T-cell (primary cell): ENCODE results near the gene FBXW10B. TPM values are rescaled to one million over a fixed set of nuclear protein-coding genes. Genes with fewer than 3 reads are reported as not detected.
"Not testable (repeated sequence)": the region's sequence is repeated elsewhere in the genome, so short reads cannot be mapped to it uniquely, and the experiment has no call there.

Source experiments
- ATAC-seq, 4 experiments: fragments of 200-7000 bp in 3 of 4; fragments of 150-1000 bp in 1 of 4; cut with Tn5 transposase; replicated peaks in 1 of 4; 1 replicate in 3 of 4; 2 replicates in 1 of 4; pipeline ENCODE4 v1.10.0; 2021; ENCODE audit warnings: moderate library complexity in 3 of 4, mild to moderate bottlenecking in 2 of 4, moderate number of reproducible peaks in 1 of 4
- CTCF ChIA-PET, 2 donors: fragments of 300-600 bp; sonication (Branson Sonifier 250); formaldehyde crosslinking; loops; one replicate each; lab custom pipeline; 2022; ENCODE audit warnings: antibody characterized with exemption in 2 of 2; lab: Charles Lee
- POLR2A ChIA-PET, 2 donors: fragments of 300-600 bp; sonication (Branson Sonifier 250); formaldehyde crosslinking; loops; one replicate each; lab custom pipeline; 2022; ENCODE audit warnings: antibody characterized with exemption in 2 of 2; lab: Charles Lee
- DNase-seq, 35 experiments: peaks; one replicate each; pipeline versions ENCODE4 v3.0.0 to v3.0.0-alpha.2; 2013 to 2023
- H3K27ac ChIP-seq: one replicate; pipeline ENCODE4 v1.5.1; 2013; ENCODE audit warnings: low read length
- H3K27me3 ChIP-seq, 2 experiments: replicated peaks in 1 of 2; 1 replicate in 1 of 2; 2 replicates in 1 of 2; pipeline versions ENCODE4 v1.6.1 to v1.7.0; 2013; ENCODE audit warnings: low read length in 1 of 2, mixed read lengths in 1 of 2; ENCODE audit not compliant: control insufficient read depth in 2 of 2, insufficient read depth in 2 of 2; ENCODE audit errors: extremely low read depth in 1 of 2
- H3K36me3 ChIP-seq, 2 donors: 1 replicate in 1 of 2; 2 replicates in 1 of 2; pipeline versions ENCODE4 v1.6.1 to v1.7.0; 2013; ENCODE audit warnings: low read length in 1 of 2; ENCODE audit not compliant: control insufficient read depth in 2 of 2, insufficient read depth in 1 of 2; ENCODE audit errors: extremely low read depth in 1 of 2
- H3K4me1 ChIP-seq, 2 experiments: 1 replicate in 1 of 2; 2 replicates in 1 of 2; pipeline versions ENCODE4 v1.6.1 to v1.7.0; 2013; ENCODE audit warnings: low read length in 2 of 2, mixed read lengths in 1 of 2; ENCODE audit not compliant: insufficient read depth in 2 of 2, control insufficient read depth in 1 of 2; ENCODE audit errors: extremely low read depth in 1 of 2
- H3K4me3 ChIP-seq, 2 donors: 1 replicate in 1 of 2; 2 replicates in 1 of 2; pipeline versions ENCODE4 v1.5.1 to v1.7.0; 2013; ENCODE audit warnings: mild to moderate bottlenecking in 2 of 2, low read length in 1 of 2, moderate library complexity in 1 of 2; ENCODE audit not compliant: control insufficient read depth in 1 of 2; ENCODE audit errors: extremely low read depth in 1 of 2
- H3K9me3 ChIP-seq: 2 replicates; pipeline ENCODE4 v1.7.0; 2013
- H3K27ac Mint-ChIP-seq, 2 donors: one replicate each; pipeline ENCODE4 v1.8.0; 2020 to 2021; ENCODE audit warnings: mild to moderate bottlenecking in 2 of 2, mixed read lengths in 2 of 2
- H3K27me3 Mint-ChIP-seq, 2 donors: one replicate each; pipeline ENCODE4 v1.8.0; 2021 to 2022; ENCODE audit warnings: mixed read lengths in 2 of 2
- H3K36me3 Mint-ChIP-seq: one replicate; pipeline ENCODE4 v1.8.0; 2021; ENCODE audit warnings: mixed read lengths
- H3K4me1 Mint-ChIP-seq, 3 donors: one replicate each; pipeline ENCODE4 v1.8.0; 2020 to 2022; ENCODE audit warnings: mixed read lengths in 3 of 3, mild to moderate bottlenecking in 1 of 3
- H3K4me3 Mint-ChIP-seq, 3 donors: one replicate each; pipeline ENCODE4 v1.8.0; 2020 to 2022; ENCODE audit warnings: mild to moderate bottlenecking in 3 of 3, mixed read lengths in 3 of 3, moderate library complexity in 3 of 3
- H3K9me3 Mint-ChIP-seq, 3 donors: one replicate each; pipeline ENCODE4 v1.8.0; 2020 to 2022; ENCODE audit warnings: mixed read lengths in 3 of 3
- WGBS: methylation state at CpG from one replicate; pipeline ENCODE4 v1.1.5; 2013; ENCODE audit warnings: missing lambda C conversion rate; ENCODE audit not compliant: insufficient coverage; 5-methylcytosine and 5-hydroxymethylcytosine counted together
- total RNA-seq, 35 experiments: library from RNA in 6 of 35; stranded (reverse) in 6 of 35; fragments of 120-200 nt in 1 of 35; gene quantifications; one replicate each; pipeline versions ENCODE4 v1.2.1 to v1.2.4 and lab custom pipeline; 2013 to 2026

Gene FBXW10B
- total RNA-seq, 5 donors from 2014 or later (not counting 1 experiment from before 2014, with no cell fraction given), result 0.38 to 1.3 (median 0.85) TPM

GRCh38 chr17:15651583-15652110 lies 32.1 kb upstream of the FBXW10B start:
- ChIA-PET CTCF (no interaction called here), POLR2A (no interaction called here)
- Histone ChIP-seq H3K27me3 (no peaks in the 10 kb centered on the region), H3K4me1 (peaks cover 0 to 11% of the 10 kb centered on the region in 2 experiments), H3K36me3 (no peaks in the 10 kb centered on the region), H3K27ac (no peak overlapping the region), H3K4me3 (peak overlapping the region in 1 of 2 donors; percentile 16), H3K9me3 (no peaks in the 10 kb centered on the region)
- peak overlapping the region; percentile 24 to 65 (median 54) for H3K4me3 Mint-ChIP-seq
- peaks cover 9 to 18% (median 13%) of the 10 kb centered on the region in 3 donors for H3K4me1 Mint-ChIP-seq
- H3K27ac Mint-ChIP-seq, result no peak overlapping the region
- H3K27me3 Mint-ChIP-seq, result no peaks in the 10 kb centered on the region
- peak; percentile 40 to 68 (median 64) for ATAC-seq
- peak in 23 of 35 experiments; percentile 1 to 39 (median 6) for DNase-seq
- no peaks in the 10 kb centered on the region for H3K9me3 Mint-ChIP-seq
- peaks cover 4% of the 10 kb centered on the region for H3K36me3 Mint-ChIP-seq
- 14% methylated on average over 7 of the region's 8 CpGs for WGBS

- Histone ChIP-seq H3K36me3 (no peaks in the 10 kb centered on the region), H3K9me3 (no peaks in the 10 kb centered on the region), H3K4me1 (peaks cover 0 to 11% of the 10 kb centered on the region in 2 experiments), H3K27me3 (no peaks in the 10 kb centered on the region), H3K27ac (no peak overlapping the region), H3K4me3 (peak overlapping the region in 1 of 2 donors; percentile 16)
- Mint-ChIP-seq H3K4me1 (peaks cover 9 to 18% (median 13%) of the 10 kb centered on the region in 3 donors), H3K27me3 (no peaks in the 10 kb centered on the region), H3K9me3 (no peaks in the 10 kb centered on the region), H3K4me3 (peak overlapping the region; percentile 21 to 65 (median 57)), H3K36me3 (no peaks in the 10 kb centered on the region), H3K27ac (no peak overlapping the region)
- ChIA-PET CTCF (no interaction called here), POLR2A (no interaction called here)
- peak in 1 of 4 experiments; percentile 16 for ATAC-seq
- 74% methylated on average over 6 of the region's 14 CpGs for WGBS
- DNase-seq, result no peak
Measured at GRCh38 chr17:15650741-15651582, 31.5 kb upstream of the FBXW10B start.

GRCh38 chr17:15649861-15650421 lies 30.4 kb upstream of the FBXW10B start:
- Mint-ChIP-seq H3K9me3 (no peaks in the 10 kb centered on the region), H3K27me3 (no peaks in the 10 kb centered on the region), H3K4me1 (peaks cover 9 to 18% (median 13%) of the 10 kb centered on the region in 3 donors), H3K27ac (no peak overlapping the region), H3K36me3 (no peaks in the 10 kb centered on the region), H3K4me3 (peak overlapping the region in 1 of 3 donors; percentile 57)
- H3K4me1 ChIP-seq, result peaks cover 0 to 11% of the 10 kb centered on the region in 2 experiments
- POLR2A ChIA-PET, result no interaction called here
- DNase-seq (no peak), ATAC-seq (no peak)
- CTCF ChIA-PET, result no interaction called here
- H3K27me3 ChIP-seq, result no peaks in the 10 kb centered on the region
- H3K4me3 ChIP-seq, result no peak overlapping the region
- H3K9me3 ChIP-seq, result no peaks in the 10 kb centered on the region
- no CpG with 5 or more reads among the region's 6 CpGs for WGBS
- H3K27ac ChIP-seq, result no peak overlapping the region
- H3K36me3 ChIP-seq, result no peaks in the 10 kb centered on the region

GRCh38 chr17:15648386-15648785 lies 28.9 kb upstream of the FBXW10B start:
- H3K27ac ChIP-seq, result no peak overlapping the region
- Mint-ChIP-seq H3K4me1 (peaks cover 9 to 18% (median 13%) of the 10 kb centered on the region in 3 donors), H3K9me3 (no peaks in the 10 kb centered on the region), H3K4me3 (no peak overlapping the region), H3K27ac (no peak overlapping the region), H3K27me3 (no peaks in the 10 kb centered on the region), H3K36me3 (no peaks in the 10 kb centered on the region)
- 93% methylated on average over 3 of the region's 5 CpGs for WGBS
- no peak for ATAC-seq
- no peaks in the 10 kb centered on the region for H3K36me3 ChIP-seq
- POLR2A ChIA-PET, result no interaction called here
- peaks cover 0 to 11% of the 10 kb centered on the region in 2 experiments for H3K4me1 ChIP-seq
- CTCF ChIA-PET, result interaction anchor here in 1 of 2 donors (0.5 kb wide), 1 partner anchor 28 kb away, joined by 3 read pairs; no protein-coding TSS in a partner anchor
- H3K4me3 ChIP-seq, result no peak overlapping the region
- no peaks in the 10 kb centered on the region for H3K9me3 ChIP-seq
- no peak for DNase-seq
- no peaks in the 10 kb centered on the region for H3K27me3 ChIP-seq

- H3K36me3 Mint-ChIP-seq, DNase-seq, ATAC-seq, POLR2A ChIA-PET, H3K36me3 ChIP-seq, H3K27ac Mint-ChIP-seq, H3K4me3 ChIP-seq, H3K27me3 ChIP-seq, H3K4me3 Mint-ChIP-seq, H3K27ac ChIP-seq, H3K4me1 Mint-ChIP-seq, H3K27me3 Mint-ChIP-seq, H3K4me1 ChIP-seq, H3K9me3 Mint-ChIP-seq, CTCF ChIA-PET, H3K9me3 ChIP-seq: not testable (repeated sequence)
- WGBS, result no CpG with 5 or more reads among the region's 5 CpGs
Measured at GRCh38 chr17:15645942-15646312, 26.4 kb upstream of the FBXW10B start.

GRCh38 chr17:15645099-15645941 lies 25.8 kb upstream of the FBXW10B start:
- H3K4me3 Mint-ChIP-seq, POLR2A ChIA-PET, H3K36me3 Mint-ChIP-seq, H3K27ac Mint-ChIP-seq, CTCF ChIA-PET, H3K27me3 ChIP-seq, H3K4me3 ChIP-seq, H3K36me3 ChIP-seq, ATAC-seq, H3K4me1 Mint-ChIP-seq, H3K9me3 Mint-ChIP-seq, H3K27ac ChIP-seq, DNase-seq, H3K4me1 ChIP-seq, H3K9me3 ChIP-seq, H3K27me3 Mint-ChIP-seq: not testable (repeated sequence)
- WGBS, result 82% methylated on average over 3 of the region's 10 CpGs
